Hypothalamus (tissue), 51 donors: ENCODE data around the gene PBRM1.
A peak's percentile ranks its signal among the peaks of the same experiment; 100 is the strongest.

ENCODE experiments used
- DNase-seq, 51 donors: peaks; one replicate each; lab custom pipeline; 2025; lab: John Stamatoyannopoulos, UW

Gene PBRM1

GRCh38 chr3:52671676-52672075 is 14.0 kb downstream of the PBRM1 start:
- no peak for DNase-seq

- peak in 1 of 51 donors; percentile 29 for DNase-seq
Observed at GRCh38 chr3:52670621-52671521, 14.8 kb downstream of the PBRM1 start.

GRCh38 chr3:52663098-52663497 is 22.6 kb downstream of the PBRM1 start:
- DNase-seq = no peak

GRCh38 chr3:52660046-52660445 is 25.7 kb downstream of the PBRM1 start:
- no peak for DNase-seq

GRCh38 chr3:52655895-52656294 is 29.8 kb downstream of the PBRM1 start:
- DNase-seq = no peak

GRCh38 chr3:52651592-52651991 is 34.1 kb downstream of the PBRM1 start:
- no peak for DNase-seq

- DNase-seq = no peak
Observed at GRCh38 chr3:52650439-52650838, 35.3 kb downstream of the PBRM1 start.

GRCh38 chr3:52649461-52650210 is 36.1 kb downstream of the PBRM1 start:
- no peak for DNase-seq

- DNase-seq = no peak
Observed at GRCh38 chr3:52645549-52645948, 40.2 kb downstream of the PBRM1 start.

GRCh38 chr3:52636673-52637072 is 49.0 kb downstream of the PBRM1 start:
- DNase-seq = no peak

GRCh38 chr3:52633786-52634185 is 51.9 kb downstream of the PBRM1 start:
- DNase-seq = no peak

- DNase-seq = no peak
Observed at GRCh38 chr3:52625041-52625440, 60.7 kb downstream of the PBRM1 start.

- DNase-seq = no peak
Observed at GRCh38 chr3:52623234-52623792, 62.4 kb downstream of the PBRM1 start.

- DNase-seq = no peak
Observed at GRCh38 chr3:52620580-52620979, 65.1 kb downstream of the PBRM1 start.

GRCh38 chr3:52615166-52615565 is 70.5 kb downstream of the PBRM1 start:
- DNase-seq = no peak

GRCh38 chr3:52614689-52615088 is 71.0 kb downstream of the PBRM1 start:
- no peak for DNase-seq

GRCh38 chr3:52609316-52609815 is 76.3 kb downstream of the PBRM1 start:
- DNase-seq = no peak

- no peak for DNase-seq
Observed at GRCh38 chr3:52608337-52608736, 77.4 kb downstream of the PBRM1 start.

GRCh38 chr3:52606373-52607085 is 79.2 kb downstream of the PBRM1 start:
- peak in 6 of 51 donors; percentile 2 to 15 (median 6) for DNase-seq

GRCh38 chr3:52600258-52600657 is 85.5 kb downstream of the PBRM1 start:
- DNase-seq = no peak
